ENCODE data around the gene ADRA2B.
A peak's percentile ranks its signal among the peaks of the same experiment; 100 is the strongest.
"Not testable (repeated sequence)": the region's sequence is repeated elsewhere in the genome, so short reads cannot be mapped to it uniquely, and the experiment has no call there.

ADRA2B gene

GRCh38 chr2:96067098-96067660 is 49.2 kb downstream of the ADRA2B start:
- DNase-seq (ENCODE audit: low spot score): not testable (repeated sequence)

GRCh38 chr2:96066511-96066910 is 49.9 kb downstream of the ADRA2B start:
- DNase-seq (ENCODE audit: low spot score): not testable (repeated sequence)

GRCh38 chr2:96065954-96066353 is 50.4 kb downstream of the ADRA2B start:
- DNase-seq (ENCODE audit: low spot score): not testable (repeated sequence)

GRCh38 chr2:96065381-96065930 is 50.9 kb downstream of the ADRA2B start:
- no peak for DNase-seq (ENCODE audit: low spot score)

GRCh38 chr2:96064760-96065159 is 51.6 kb downstream of the ADRA2B start:
- not testable (repeated sequence) for DNase-seq (ENCODE audit: low spot score)

- DNase-seq (ENCODE audit: low spot score): not testable (repeated sequence)
Observed at GRCh38 chr2:96064047-96064675, 52.2 kb downstream of the ADRA2B start.

- DNase-seq (ENCODE audit: low spot score): peak; percentile 55
Observed at GRCh38 chr2:96063116-96063899, 53.1 kb downstream of the ADRA2B start.
